Measurements from ENCODE around the gene FES.

The FES gene

GRCh38 chr15:90859234-90860131, 24.8 kb upstream of the FES start:
- in situ Hi-C loops (cut with HindIII; ENCODE audit: low pct_ligation_motif_present, low pct_unique_long_range_greater_than_20kb, low sequenced_read_pairs): no loop called here
- no peak for DNase-seq

- DNase-seq: no peak
- in situ Hi-C loops (cut with HindIII; ENCODE audit: low pct_ligation_motif_present, low pct_unique_long_range_greater_than_20kb, low sequenced_read_pairs): no loop called here
Observed at GRCh38 chr15:90860450-90860849, 23.9 kb upstream of the FES start.

GRCh38 chr15:90860942-90861675, 23.2 kb upstream of the FES start:
- DNase-seq: no peak
- in situ Hi-C loops (cut with HindIII; ENCODE audit: low pct_ligation_motif_present, low pct_unique_long_range_greater_than_20kb, low sequenced_read_pairs): no loop called here

GRCh38 chr15:90862487-90862886, 21.8 kb upstream of the FES start:
- in situ Hi-C loops (cut with HindIII; ENCODE audit: low pct_ligation_motif_present, low pct_unique_long_range_greater_than_20kb, low sequenced_read_pairs): no loop called here
- DNase-seq: no peak

- in situ Hi-C loops (cut with HindIII; ENCODE audit: low pct_ligation_motif_present, low pct_unique_long_range_greater_than_20kb, low sequenced_read_pairs): no loop called here
- no peak for DNase-seq
Observed at GRCh38 chr15:90862964-90863778, 21.1 kb upstream of the FES start.

GRCh38 chr15:90863987-90864386, 20.3 kb upstream of the FES start:
- DNase-seq: no peak
- in situ Hi-C loops (cut with HindIII; ENCODE audit: low pct_ligation_motif_present, low pct_unique_long_range_greater_than_20kb, low sequenced_read_pairs): no loop called here

GRCh38 chr15:90864507-90864906, 19.8 kb upstream of the FES start:
- DNase-seq: no peak
- in situ Hi-C loops (cut with HindIII; ENCODE audit: low pct_ligation_motif_present, low pct_unique_long_range_greater_than_20kb, low sequenced_read_pairs): no loop called here

GRCh38 chr15:90865702-90866101, 18.6 kb upstream of the FES start:
- in situ Hi-C loops (cut with HindIII; ENCODE audit: low pct_ligation_motif_present, low pct_unique_long_range_greater_than_20kb, low sequenced_read_pairs): no loop called here

GRCh38 chr15:90866161-90866715, 18.1 kb upstream of the FES start:
- in situ Hi-C loops (cut with HindIII; ENCODE audit: low pct_ligation_motif_present, low pct_unique_long_range_greater_than_20kb, low sequenced_read_pairs): no loop called here
- DNase-seq: no peak

More at GRCh38 chr15:90865702-90866101, 18.6 kb upstream of the FES start:
- no peak for DNase-seq

GRCh38 chr15:90866800-90867199, 17.5 kb upstream of the FES start:
- in situ Hi-C loops (cut with HindIII; ENCODE audit: low pct_ligation_motif_present, low pct_unique_long_range_greater_than_20kb, low sequenced_read_pairs): no loop called here
- no peak for DNase-seq

- DNase-seq: no peak
Observed at GRCh38 chr15:90868261-90868689, 16.0 kb upstream of the FES start, which contains the start of gene FURIN. FURIN (plus strand) TSS chr15:90868588; CDS start chr15:90875741, 7,153 bp downstream.

GRCh38 chr15:90869140-90869541, 15.2 kb upstream of the FES start:
- in situ Hi-C loops (cut with HindIII; ENCODE audit: low pct_ligation_motif_present, low pct_unique_long_range_greater_than_20kb, low sequenced_read_pairs): no loop called here
- no peak for DNase-seq

More at GRCh38 chr15:90868261-90868689, 16.0 kb upstream of the FES start, which contains the start of gene FURIN:
- in situ Hi-C loops (cut with HindIII; ENCODE audit: low pct_ligation_motif_present, low pct_unique_long_range_greater_than_20kb, low sequenced_read_pairs): no loop called here

- DNase-seq: peak; percentile 67
Observed at GRCh38 chr15:90869601-90870353, 14.5 kb upstream of the FES start.

GRCh38 chr15:90870354-90871138, 13.8 kb upstream of the FES start:
- peak; percentile 33 for DNase-seq
- in situ Hi-C loops (cut with HindIII; ENCODE audit: low pct_ligation_motif_present, low pct_unique_long_range_greater_than_20kb, low sequenced_read_pairs): no loop called here

More at GRCh38 chr15:90869601-90870353, 14.5 kb upstream of the FES start:
- in situ Hi-C loops (cut with HindIII; ENCODE audit: low pct_ligation_motif_present, low pct_unique_long_range_greater_than_20kb, low sequenced_read_pairs): no loop called here

- DNase-seq: no peak
- in situ Hi-C loops (cut with HindIII; ENCODE audit: low pct_ligation_motif_present, low pct_unique_long_range_greater_than_20kb, low sequenced_read_pairs): no loop called here
Observed at GRCh38 chr15:90871139-90871715, 13.1 kb upstream of the FES start.

GRCh38 chr15:90871716-90872485, 12.4 kb upstream of the FES start:
- in situ Hi-C loops (cut with HindIII; ENCODE audit: low pct_ligation_motif_present, low pct_unique_long_range_greater_than_20kb, low sequenced_read_pairs): no loop called here
- peak; percentile 23 for DNase-seq

Measured in ACHN (cell line).